T1000 (cell line): ENCODE measurements around the gene ERBB4.
"Not testable (repeated sequence)": the region's sequence is repeated elsewhere in the genome, so short reads cannot be mapped to it uniquely, and the experiment has no call there.

ENCODE experiments used
- DNase-seq: peaks from one replicate; lab custom pipeline; 2025; ENCODE audit warnings: mixed read lengths; lab: John Stamatoyannopoulos, UW

The ERBB4 gene

GRCh38 chr2:211592006-211592405 is 946.6 kb downstream of the ERBB4 start:
- DNase-seq, result not testable (repeated sequence)

GRCh38 chr2:211591426-211591825 is 947.2 kb downstream of the ERBB4 start:
- DNase-seq, result no peak

GRCh38 chr2:211568439-211568838 is 970.2 kb downstream of the ERBB4 start:
- no peak for DNase-seq

- no peak for DNase-seq
Measured at GRCh38 chr2:211564441-211564840, 974.2 kb downstream of the ERBB4 start.

- no peak for DNase-seq
Measured at GRCh38 chr2:211545582-211545981, 993.0 kb downstream of the ERBB4 start.

GRCh38 chr2:211534632-211535031 is 1004.0 kb downstream of the ERBB4 start:
- DNase-seq, result no peak

GRCh38 chr2:211524248-211524647 is 1014.4 kb downstream of the ERBB4 start:
- DNase-seq, result not testable (repeated sequence)

- no peak for DNase-seq
Measured at GRCh38 chr2:211516537-211516936, 1022.1 kb downstream of the ERBB4 start.

- no peak for DNase-seq
Measured at GRCh38 chr2:211514049-211514448, 1024.6 kb downstream of the ERBB4 start.

- no peak for DNase-seq
Measured at GRCh38 chr2:211513446-211513845, 1025.2 kb downstream of the ERBB4 start.

- no peak for DNase-seq
Measured at GRCh38 chr2:211512806-211513205, 1025.8 kb downstream of the ERBB4 start.

- no peak for DNase-seq
Measured at GRCh38 chr2:211503856-211504255, 1034.7 kb downstream of the ERBB4 start.

GRCh38 chr2:211503198-211503597 is 1035.4 kb downstream of the ERBB4 start:
- DNase-seq, result no peak

GRCh38 chr2:211498551-211499205 is 1039.9 kb downstream of the ERBB4 start:
- no peak for DNase-seq

GRCh38 chr2:211495339-211495738 is 1043.3 kb downstream of the ERBB4 start:
- no peak for DNase-seq

GRCh38 chr2:211494536-211494935 is 1044.1 kb downstream of the ERBB4 start:
- DNase-seq, result no peak

- no peak for DNase-seq
Measured at GRCh38 chr2:211494085-211494484, 1044.5 kb downstream of the ERBB4 start.

- DNase-seq, result no peak
Measured at GRCh38 chr2:211487733-211488132, 1050.9 kb downstream of the ERBB4 start.

- DNase-seq, result no peak
Measured at GRCh38 chr2:211479536-211480150, 1059.0 kb downstream of the ERBB4 start.

GRCh38 chr2:211477537-211478275 is 1060.9 kb downstream of the ERBB4 start:
- DNase-seq, result no peak

GRCh38 chr2:211473116-211473515 is 1065.5 kb downstream of the ERBB4 start:
- no peak for DNase-seq

GRCh38 chr2:211469664-211470059 is 1068.9 kb downstream of the ERBB4 start:
- no peak for DNase-seq
